Hepatocyte (in vitro differentiated cells): ENCODE data around the gene DIDO1. TPM values are rescaled to one million over a fixed set of nuclear protein-coding genes. Genes with fewer than 3 reads are reported as not detected.
"Not testable (repeated sequence)": the region's sequence is repeated elsewhere in the genome, so short reads cannot be mapped to it uniquely, and the experiment has no call there.

Experiments
- DNase-seq: peaks from one replicate; pipeline ENCODE4 v3.0.0-alpha.2; 2016; ENCODE audit warnings: low spot score
- H2AFZ ChIP-seq: fragments of 200-600 bp; sonication (generic); 2 replicates; pipeline ENCODE4 v1.6.0; 2016; ENCODE audit warnings: antibody characterized with exemption, mild to moderate bottlenecking
- H3K27ac ChIP-seq: fragments of 200-600 bp; sonication (generic); 2 replicates; pipeline ENCODE4 v1.5.1; 2016; ENCODE audit warnings: mild to moderate bottlenecking
- H3K27me3 ChIP-seq: fragments of 200-600 bp; sonication (generic); 2 replicates; pipeline ENCODE4 v1.6.1; 2016
- H3K36me3 ChIP-seq: fragments of 200-600 bp; sonication (generic); replicated peaks from 2 replicates; pipeline ENCODE4 v1.5.1; 2016; ENCODE audit warnings: low read depth; ENCODE audit not compliant: insufficient read depth
- H3K4me1 ChIP-seq: fragments of 200-600 bp; sonication (generic); 2 replicates; pipeline ENCODE4 v1.5.1; 2016; ENCODE audit warnings: mild to moderate bottlenecking, moderate library complexity; ENCODE audit not compliant: insufficient read depth
- H3K4me2 ChIP-seq: fragments of 200-600 bp; sonication (generic); 2 replicates; pipeline ENCODE4 v1.6.0; 2016
- H3K4me3 ChIP-seq: fragments of 200-600 bp; sonication (generic); 2 replicates; pipeline ENCODE4 v1.5.1; 2016; ENCODE audit warnings: mild to moderate bottlenecking
- H3K79me2 ChIP-seq: fragments of 200-600 bp; sonication (generic); 2 replicates; pipeline ENCODE4 v1.6.0; 2017; ENCODE audit warnings: mild to moderate bottlenecking
- H3K9me2 ChIP-seq: fragments of 200-600 bp; sonication (generic); replicated peaks from 2 replicates; pipeline ENCODE4 v1.6.0; 2017; ENCODE audit warnings: mild to moderate bottlenecking; ENCODE audit not compliant: insufficient read depth
- H3K9me3 ChIP-seq: fragments of 200-600 bp; sonication (generic); 2 replicates; pipeline ENCODE4 v1.5.1; 2016; ENCODE audit warnings: low read depth, mild to moderate bottlenecking
- H4K20me1 ChIP-seq: fragments of 200-600 bp; sonication (generic); 2 replicates; pipeline ENCODE4 v1.6.0; 2016; ENCODE audit warnings: mild to moderate bottlenecking; ENCODE audit not compliant: insufficient read depth, poor library complexity, severe bottlenecking
- CTCF ChIP-seq: fragments of 200-600 bp; sonication (generic); IDR thresholded peaks from 2 replicates; pipeline ENCODE4 v1.5.1; 2016; ENCODE audit warnings: antibody characterized with exemption, mild to moderate bottlenecking; ENCODE audit not compliant: poor library complexity
- EZH2 ChIP-seq: fragments of 200-600 bp; sonication (generic); IDR thresholded peaks from 2 replicates; pipeline ENCODE4 v1.6.1; 2016; ENCODE audit warnings: antibody characterized with exemption, mild to moderate bottlenecking, borderline replicate concordance
- EZH2phosphoT487 ChIP-seq: fragments of 200-600 bp; sonication (generic); IDR thresholded peaks from one replicate; pipeline ENCODE4 v1.6.1; 2018; ENCODE audit warnings: antibody characterized with exemption, mild to moderate bottlenecking, low read depth, moderate library complexity; ENCODE audit not compliant: unreplicated experiment, severe bottlenecking
- WGBS: methylation state at CpG from one replicate; pipeline ENCODE4 v1.1.6; 2016; ENCODE audit warnings: low lambda C conversion rate; ENCODE audit errors: missing lambda C conversion rate; 5-methylcytosine and 5-hydroxymethylcytosine counted together
- polyA plus RNA-seq: library from polyadenylated mRNA; unstranded; fragments of >200 nt; fragmentation: Nextera tagmentation; extraction: Ambion mirVana; gene quantifications from 2 replicates; pipeline ENCODE4 v1.2.1, GENCODE V29; 2016
- total RNA-seq: library from RNA; depleted of rRNA; stranded (reverse); fragments of >200 nt; gene quantifications from 2 replicates; pipeline ENCODE4 v1.2.3, GENCODE V29; 2014

DIDO1 gene
- total and polyA plus RNA-seq, 2 experiments from 2014 or later: 26.5 to 31.6 TPM

DNA sequence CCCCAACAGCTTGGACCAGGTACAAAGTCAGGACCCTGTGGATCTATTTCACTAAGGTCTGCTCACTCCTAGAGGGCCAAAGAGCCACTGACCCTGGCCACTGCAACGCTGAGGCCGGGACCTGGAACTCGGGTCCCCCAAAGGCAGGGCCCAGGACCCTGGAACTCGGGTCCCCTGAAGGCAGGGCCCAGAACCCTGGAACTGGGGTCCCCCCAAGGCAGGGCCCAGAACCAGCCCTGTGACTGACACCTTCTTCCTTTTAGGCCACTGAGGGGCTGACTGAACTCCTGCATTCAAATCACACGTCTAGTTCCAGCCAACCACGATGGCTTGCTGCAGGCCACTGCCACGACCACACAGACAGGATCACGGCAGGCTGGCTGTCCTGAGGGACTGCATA lies 74.1 kb downstream of the DIDO1 start:
- Histone ChIP-seq H4K20me1 (no peaks in the 10 kb centered on the region), H3K9me2 (no peaks in the 10 kb centered on the region), H3K79me2 (peaks cover 2% of the 10 kb centered on the region), H3K9me3 (no peaks in the 10 kb centered on the region), H3K36me3 (no peaks in the 10 kb centered on the region), H3K4me1 (no peaks in the 10 kb centered on the region), H3K27ac (no peak overlapping the region), H3K27me3 (no peaks in the 10 kb centered on the region), H2AFZ (no peak overlapping the region), H3K4me2 (no peak overlapping the region), H3K4me3 (no peak overlapping the region)
- 95% methylated on average over 8 of the region's 8 CpGs for WGBS
- TF ChIP-seq EZH2: no peak
- no peak for DNase-seq

- H2AFZ ChIP-seq: no peak overlapping the region
- no peaks in the 10 kb centered on the region for H4K20me1 ChIP-seq
- H3K4me1 ChIP-seq: no peaks in the 10 kb centered on the region
- no peak for DNase-seq
- no peaks in the 10 kb centered on the region for H3K27me3 ChIP-seq
- TF ChIP-seq EZH2phosphoT487 (no peak), CTCF (no peak), EZH2 (no peak)
- no peak overlapping the region for H3K4me3 ChIP-seq
- no peak overlapping the region for H3K27ac ChIP-seq
- 94% methylated on average over 22 of the region's 22 CpGs for WGBS
- H3K79me2 ChIP-seq: peaks cover 2% of the 10 kb centered on the region
- H3K9me2 ChIP-seq: no peaks in the 10 kb centered on the region
- H3K4me2 ChIP-seq: no peak overlapping the region
- no peaks in the 10 kb centered on the region for H3K9me3 ChIP-seq
- no peaks in the 10 kb centered on the region for H3K36me3 ChIP-seq
These were observed 75.9 kb downstream of the DIDO1 start for GRCh38 chr20:62850333-62850974.

DNA sequence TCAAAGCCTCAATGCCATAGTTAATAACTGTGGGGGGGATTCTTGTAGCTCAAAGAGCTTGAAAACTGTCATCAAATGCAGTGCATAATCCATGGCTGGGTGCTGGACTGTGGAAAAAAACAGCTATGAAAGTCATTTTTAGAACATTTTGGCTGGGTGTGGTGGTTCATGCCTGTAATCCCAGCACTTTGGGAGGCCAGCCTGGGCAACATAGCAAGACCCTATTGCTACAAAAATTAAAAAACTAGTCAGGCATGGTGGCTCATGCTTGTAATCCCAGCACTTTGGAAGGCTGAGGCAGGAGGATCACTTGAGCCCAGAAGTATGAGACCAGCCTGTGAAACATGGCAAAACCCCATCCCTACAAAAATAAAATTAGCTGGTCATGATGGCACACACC lies 76.9 kb downstream of the DIDO1 start:
- Histone ChIP-seq H2AFZ (no peak overlapping the region), H3K79me2 (no peaks in the 10 kb centered on the region), H3K4me3 (no peak overlapping the region), H3K9me3 (no peaks in the 10 kb centered on the region), H3K4me1 (no peaks in the 10 kb centered on the region), H3K36me3 (no peaks in the 10 kb centered on the region), H3K9me2 (no peaks in the 10 kb centered on the region), H4K20me1 (no peaks in the 10 kb centered on the region), H3K27ac (no peak overlapping the region), H3K4me2 (no peak overlapping the region), H3K27me3 (no peaks in the 10 kb centered on the region)
- no peak for TF ChIP-seq CTCF
- no peak for TF ChIP-seq EZH2
- no peak for TF ChIP-seq EZH2phosphoT487
- DNase-seq: no peak

GRCh38 chr20:62848917-62849316 lies 77.4 kb downstream of the DIDO1 start:
- 97% methylated on average over 7 of the region's 7 CpGs for WGBS
- H3K4me1 ChIP-seq, H3K9me3 ChIP-seq, H3K9me2 ChIP-seq, H3K4me2 ChIP-seq, DNase-seq, H3K4me3 ChIP-seq, H3K27ac ChIP-seq, H3K27me3 ChIP-seq, H4K20me1 ChIP-seq, H3K36me3 ChIP-seq, H2AFZ ChIP-seq, H3K79me2 ChIP-seq: not testable (repeated sequence)
